ENCODE data around the gene SMYD3. TPM values are rescaled to one million over a fixed set of nuclear protein-coding genes. Genes with fewer than 3 reads are reported as not detected.

SMYD3 gene
- total RNA-seq, 4 donors from 2014 or later = 10.5 to 36.4 (median 22.5) TPM

DNA sequence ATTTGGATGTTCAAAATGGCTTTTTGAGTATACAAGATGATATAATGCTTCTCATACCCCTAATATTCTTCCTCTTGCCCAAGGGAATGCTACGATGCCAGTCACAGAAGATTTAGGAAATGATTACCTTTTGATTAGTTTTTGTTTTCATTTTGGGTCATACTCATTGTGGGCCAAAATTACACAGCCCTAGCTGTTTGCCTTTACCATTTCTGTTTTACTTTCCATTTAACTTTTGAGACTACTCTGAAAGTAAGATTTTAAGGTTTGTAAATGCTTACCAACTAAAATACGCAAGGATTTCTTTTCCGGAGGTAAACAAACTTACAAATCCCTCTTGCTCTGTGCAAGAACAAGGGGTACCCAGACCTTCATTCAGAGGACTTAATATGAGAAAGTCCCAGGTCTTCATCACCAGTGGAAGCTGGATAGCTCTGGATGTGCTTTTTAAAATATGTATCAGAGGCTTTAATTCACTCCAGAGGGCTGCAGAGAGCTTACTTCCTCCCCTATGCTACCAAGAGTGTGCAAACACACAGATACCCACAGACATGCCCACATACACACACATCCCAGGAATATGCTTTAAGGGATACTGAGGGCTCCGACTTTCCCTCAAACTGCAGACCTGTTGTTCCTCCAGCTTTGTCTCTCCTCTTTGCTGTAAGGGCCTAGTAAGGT, 631.4 kb downstream of the SMYD3 start:
- Histone ChIP-seq H3K27me3 (no peaks in the 10 kb centered on the region), H3K36me3 (no peaks in the 10 kb centered on the region), H3K9me3 (no peaks in the 10 kb centered on the region), H3K27ac (peak overlapping the region in 1 of 2 donors; percentile 45), H3K4me3 (no peak overlapping the region), H3K4me1 (no peaks in the 10 kb centered on the region)
- no peak for DNase-seq
- TF ChIP-seq, protein P1, sequence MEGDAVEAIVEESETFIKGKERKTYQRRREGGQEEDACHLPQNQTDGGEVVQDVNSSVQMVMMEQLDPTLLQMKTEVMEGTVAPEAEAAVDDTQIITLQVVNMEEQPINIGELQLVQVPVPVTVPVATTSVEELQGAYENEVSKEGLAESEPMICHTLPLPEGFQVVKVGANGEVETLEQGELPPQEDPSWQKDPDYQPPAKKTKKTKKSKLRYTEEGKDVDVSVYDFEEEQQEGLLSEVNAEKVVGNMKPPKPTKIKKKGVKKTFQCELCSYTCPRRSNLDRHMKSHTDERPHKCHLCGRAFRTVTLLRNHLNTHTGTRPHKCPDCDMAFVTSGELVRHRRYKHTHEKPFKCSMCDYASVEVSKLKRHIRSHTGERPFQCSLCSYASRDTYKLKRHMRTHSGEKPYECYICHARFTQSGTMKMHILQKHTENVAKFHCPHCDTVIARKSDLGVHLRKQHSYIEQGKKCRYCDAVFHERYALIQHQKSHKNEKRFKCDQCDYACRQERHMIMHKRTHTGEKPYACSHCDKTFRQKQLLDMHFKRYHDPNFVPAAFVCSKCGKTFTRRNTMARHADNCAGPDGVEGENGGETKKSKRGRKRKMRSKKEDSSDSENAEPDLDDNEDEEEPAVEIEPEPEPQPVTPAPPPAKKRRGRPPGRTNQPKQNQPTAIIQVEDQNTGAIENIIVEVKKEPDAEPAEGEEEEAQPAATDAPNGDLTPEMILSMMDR (IDR thresholded peaks at IDR 0.05) = no peak
- TF ChIP-seq POLR2A (IDR thresholded peaks at IDR 0.05) = no peak
- intact Hi-C loops (cut with DNase I; ENCODE audit: low total_unique reads) = no loop called here

DNA sequence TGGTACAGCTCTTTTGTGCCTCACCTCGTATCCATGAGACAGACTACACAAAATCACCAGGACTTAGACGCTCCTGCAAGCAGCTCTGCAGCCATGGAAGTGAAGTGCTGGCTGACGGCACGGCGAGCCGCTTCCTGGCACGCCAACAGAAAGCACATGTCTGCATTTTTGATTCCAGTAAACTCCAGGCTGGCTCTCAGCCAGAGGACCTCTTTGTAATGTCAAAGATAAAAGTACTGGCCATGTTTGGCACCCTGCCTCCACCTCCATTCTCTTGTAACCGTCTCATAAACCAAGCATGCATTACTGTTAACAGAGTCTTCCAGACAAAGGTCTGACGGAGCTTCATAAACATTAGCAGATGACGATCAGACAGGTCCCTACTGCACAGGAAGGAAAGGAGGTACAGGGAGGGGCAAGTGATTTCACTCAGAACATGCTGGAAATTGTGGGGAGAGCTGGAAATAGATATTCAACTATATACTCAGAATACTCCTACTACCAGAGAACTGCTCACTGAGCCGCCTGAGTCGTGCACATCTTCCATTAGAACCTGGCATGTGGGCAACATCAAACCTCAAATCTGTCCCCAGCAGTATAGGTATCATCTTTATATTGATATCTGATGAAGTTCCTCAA, 632.0 kb downstream of the SMYD3 start:
- TF ChIP-seq POLR2A (IDR thresholded peaks at IDR 0.05) = no peak
- TF ChIP-seq, protein P1 (IDR thresholded peaks at IDR 0.05) = no peak
- Histone ChIP-seq H3K4me3 (peak overlapping the region in 1 of 2 donors; percentile 6), H3K4me1 (no peaks in the 10 kb centered on the region), H3K9me3 (no peaks in the 10 kb centered on the region), H3K36me3 (no peaks in the 10 kb centered on the region), H3K27me3 (no peaks in the 10 kb centered on the region), H3K27ac (peak overlapping the region; percentile 2 to 45)
- DNase-seq = peak; percentile 76 to 84
- intact Hi-C loops (cut with DNase I; ENCODE audit: low total_unique reads) = no loop called here

DNA sequence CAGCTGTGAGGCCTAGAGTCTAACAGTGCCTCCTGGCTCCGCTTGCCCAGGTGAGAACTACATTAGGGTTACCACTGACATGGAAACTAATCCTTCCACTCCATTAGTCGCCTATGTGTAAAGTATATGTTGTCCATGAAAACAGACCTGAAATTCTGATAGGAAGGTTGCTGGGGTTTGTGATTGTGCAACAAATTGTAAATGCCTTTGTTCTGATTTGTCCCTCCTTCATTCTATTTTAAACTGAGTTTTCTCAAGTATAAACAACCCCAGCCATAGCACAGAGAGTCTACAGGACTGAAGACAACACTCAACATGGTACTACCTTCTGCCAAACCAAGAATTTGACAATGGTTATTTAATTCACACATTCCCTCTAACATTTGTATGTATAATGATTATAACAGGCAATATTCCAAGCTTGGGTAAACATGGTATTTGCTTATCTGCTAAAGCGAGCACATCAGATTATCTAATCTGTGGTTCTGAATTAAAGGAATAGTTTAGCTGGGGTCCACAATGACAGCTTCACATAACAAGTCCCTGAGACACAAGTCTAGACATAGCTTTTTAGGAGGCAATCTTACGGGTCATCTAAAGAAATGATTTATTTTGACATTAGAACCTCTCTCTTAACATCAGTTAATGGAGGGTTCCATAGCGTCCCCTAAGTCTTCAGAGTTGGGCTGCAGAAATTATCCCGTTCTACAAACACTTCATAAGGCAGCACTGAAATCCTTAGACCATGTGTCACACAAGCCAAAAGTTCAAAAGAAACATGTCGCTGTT, 633.0 kb downstream of the SMYD3 start:
- H3K27ac ChIP-seq = no peak overlapping the region
- no peaks in the 10 kb centered on the region for H3K36me3 ChIP-seq
- no peaks in the 10 kb centered on the region for H3K9me3 ChIP-seq
- intact Hi-C loops (cut with DNase I; ENCODE audit: low total_unique reads) = no loop called here
- H3K4me3 ChIP-seq = no peak overlapping the region
- TF ChIP-seq, protein P1 (IDR thresholded peaks at IDR 0.05) = no peak
- TF ChIP-seq POLR2A (IDR thresholded peaks at IDR 0.05) = no peak
- no peak for DNase-seq
- no peaks in the 10 kb centered on the region for H3K4me1 ChIP-seq
- no peaks in the 10 kb centered on the region for H3K27me3 ChIP-seq

DNA sequence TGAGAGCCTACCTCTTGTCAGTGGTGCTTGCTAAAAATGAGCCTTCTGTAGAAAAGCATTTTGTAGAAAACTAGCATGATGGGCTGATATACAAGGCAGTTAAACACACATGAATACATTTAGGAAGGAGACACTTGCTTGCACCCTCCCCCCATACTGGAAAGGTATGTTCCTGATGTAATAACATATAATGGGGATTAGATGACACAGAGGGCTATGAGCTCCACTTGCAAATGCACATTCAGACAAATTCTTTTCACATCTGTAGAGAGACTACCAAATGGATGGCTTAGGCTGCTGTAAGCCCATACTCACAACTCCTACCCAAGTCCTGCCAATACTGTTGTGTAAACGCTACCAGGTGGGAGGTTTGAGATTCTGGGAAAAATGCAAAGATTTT, 634.0 kb downstream of the SMYD3 start:
- H3K4me3 ChIP-seq = no peak overlapping the region
- no peaks in the 10 kb centered on the region for H3K4me1 ChIP-seq
- DNase-seq = no peak
- H3K27ac ChIP-seq = no peak overlapping the region
- no peaks in the 10 kb centered on the region for H3K36me3 ChIP-seq
- no peaks in the 10 kb centered on the region for H3K27me3 ChIP-seq
- intact Hi-C loops (cut with DNase I; ENCODE audit: low total_unique reads) = no loop called here
- H3K9me3 ChIP-seq = no peaks in the 10 kb centered on the region
- TF ChIP-seq, protein P1 (IDR thresholded peaks at IDR 0.05) = no peak
- TF ChIP-seq POLR2A (IDR thresholded peaks at IDR 0.05) = no peak

DNA sequence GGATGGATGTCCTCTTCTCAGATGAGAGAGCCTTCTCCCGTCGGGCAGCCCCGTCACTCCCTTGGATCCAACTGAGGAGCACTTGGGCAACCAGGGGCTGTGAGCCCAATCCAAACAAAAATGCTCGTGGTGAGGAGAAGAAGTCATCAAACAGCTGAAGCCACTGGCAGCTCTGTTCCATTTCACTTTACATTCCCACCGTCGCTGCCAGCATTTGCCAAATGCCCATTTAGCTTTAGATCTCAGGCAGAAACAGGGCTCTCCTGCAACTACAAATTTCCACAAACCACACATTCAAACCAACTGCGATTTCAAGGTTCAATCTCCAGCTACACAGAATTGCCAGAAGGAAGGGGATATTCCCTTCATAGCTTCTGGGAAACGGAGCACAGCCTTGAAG, 634.6 kb downstream of the SMYD3 start:
- Histone ChIP-seq H3K9me3 (no peaks in the 10 kb centered on the region), H3K36me3 (no peaks in the 10 kb centered on the region), H3K27ac (no peak overlapping the region), H3K4me3 (no peak overlapping the region), H3K27me3 (no peaks in the 10 kb centered on the region), H3K4me1 (no peaks in the 10 kb centered on the region)
- TF ChIP-seq, protein P1 (IDR thresholded peaks at IDR 0.05) = no peak
- no peak for TF ChIP-seq POLR2A (IDR thresholded peaks at IDR 0.05)
- intact Hi-C loops (cut with DNase I; ENCODE audit: low total_unique reads) = no loop called here
- DNase-seq = no peak
